Neural cell (in vitro differentiated cells): Measurements from ENCODE around the gene ATF7IP. TPM values are rescaled to one million over a fixed set of nuclear protein-coding genes. Genes with fewer than 3 reads are reported as not detected.
A peak's percentile ranks its signal among the peaks of the same experiment; 100 is the strongest.

Source experiments
- H2AFZ ChIP-seq: fragments of 200-600, 300-800 bp; sonication (generic), shearing (Covaris generic); 2 replicates; pipeline ENCODE4 v1.6.0; 2014; ENCODE audit warnings: low read depth, mild to moderate bottlenecking, antibody characterized with exemption, low read length, moderate library complexity
- H3F3A ChIP-seq: fragments of 200-600 bp; shearing (Covaris generic); 2 replicates; pipeline ENCODE4 v1.6.1; 2016; ENCODE audit warnings: mild to moderate bottlenecking, moderate library complexity, mixed read lengths, antibody characterized with exemption, low read length; ENCODE audit not compliant: insufficient read depth, poor library complexity, severe bottlenecking
- H3K27ac ChIP-seq: fragments of 200-600, 300-800 bp; sonication (generic), shearing (Covaris generic); 2 replicates; pipeline ENCODE4 v1.5.1; 2014; ENCODE audit warnings: mild to moderate bottlenecking, low read length, moderate library complexity
- H3K27me3 ChIP-seq: fragments of 300-800, 200-600 bp; sonication (generic), shearing (Covaris generic); 2 replicates; pipeline ENCODE4 v1.6.0; 2014; ENCODE audit warnings: mild to moderate bottlenecking, low read depth, low read length, moderate library complexity; ENCODE audit not compliant: insufficient read depth
- H3K36me3 ChIP-seq: fragments of 300-800, 200-600 bp; sonication (generic), shearing (Covaris generic); 2 replicates; pipeline ENCODE4 v1.5.1; 2014; ENCODE audit warnings: mild to moderate bottlenecking, antibody characterized with exemption, low read length, moderate library complexity; ENCODE audit not compliant: insufficient read depth
- H3K4me2 ChIP-seq: fragments of 300-800, 200-600 bp; sonication (generic), shearing (Covaris generic); 2 replicates; pipeline ENCODE4 v1.6.0; 2014; ENCODE audit warnings: mild to moderate bottlenecking, low read length
- H3K4me3 ChIP-seq: fragments of 300-800, 200-600 bp; sonication (generic), shearing (Covaris generic); 2 replicates; pipeline ENCODE4 v1.5.1; 2014; ENCODE audit warnings: mild to moderate bottlenecking, low read length, moderate library complexity
- H3K79me2 ChIP-seq: fragments of 200-600 bp; shearing (Covaris generic); replicated peaks from 2 replicates; pipeline ENCODE4 v1.6.0; 2014; ENCODE audit warnings: mild to moderate bottlenecking, low read length, moderate library complexity; ENCODE audit not compliant: insufficient read depth
- H3K9ac ChIP-seq: fragments of 300-800, 200-600 bp; sonication (generic), shearing (Covaris generic); 2 replicates; pipeline ENCODE4 v1.6.1; 2016; ENCODE audit warnings: mild to moderate bottlenecking, low read length, mixed read lengths
- H3K9me2 ChIP-seq: fragments of 200-600 bp; shearing (Covaris generic); 2 replicates; pipeline ENCODE4 v1.6.1; 2016; ENCODE audit warnings: mild to moderate bottlenecking, low read length, mixed read lengths; ENCODE audit not compliant: insufficient read depth
- H3K9me3 ChIP-seq: fragments of 200-600, 300-800 bp; sonication (generic), shearing (Covaris generic); 2 replicates; pipeline ENCODE4 v1.6.1; 2016; ENCODE audit warnings: mild to moderate bottlenecking, mixed run types, low read length, moderate library complexity, mixed read lengths
- H4K20me1 ChIP-seq: fragments of 200-600 bp; shearing (Covaris generic); 2 replicates; pipeline ENCODE4 v1.6.1; 2016; ENCODE audit warnings: mild to moderate bottlenecking, mixed run types; ENCODE audit not compliant: insufficient read depth
- CTCF ChIP-seq: fragments of 450-650 bp; IDR thresholded peaks from 2 replicates; pipeline ENCODE4 v1.5.1; 2014; ENCODE audit warnings: antibody characterized with exemption, mild to moderate bottlenecking, moderate library complexity; ENCODE audit not compliant: poor library complexity, severe bottlenecking
- EP300 ChIP-seq: fragments of 450-650 bp; conservative IDR thresholded peaks from 2 replicates; pipeline ENCODE4 v1.6.1; 2014; ENCODE audit warnings: antibody characterized with exemption, mild to moderate bottlenecking, moderate library complexity; ENCODE audit not compliant: poor library complexity, severe bottlenecking
- EZH2 ChIP-seq: fragments of 200-600, 300-800 bp; shearing (Covaris generic), sonication (generic); IDR thresholded peaks from 2 replicates; pipeline ENCODE4 v1.6.1; 2014; ENCODE audit warnings: antibody characterized with exemption, low read length, borderline replicate concordance, mild to moderate bottlenecking; ENCODE audit not compliant: insufficient read depth, poor library complexity, severe bottlenecking
- MXI1 ChIP-seq: fragments of 450-650 bp; conservative IDR thresholded peaks from 2 replicates; pipeline ENCODE4 v1.6.1; 2014; ENCODE audit warnings: antibody characterized with exemption, mild to moderate bottlenecking; ENCODE audit not compliant: poor library complexity, severe bottlenecking
- POLR2AphosphoS5 ChIP-seq: IDR thresholded peaks from 2 replicates; pipeline ENCODE4 v1.6.1; 2012
- RAD21 ChIP-seq: fragments of 450-650 bp; conservative IDR thresholded peaks from 2 replicates; pipeline ENCODE4 v1.6.1; 2014; ENCODE audit warnings: antibody characterized with exemption, mild to moderate bottlenecking, moderate library complexity
- REST ChIP-seq: IDR thresholded peaks from 2 replicates; pipeline ENCODE4 v1.6.1; 2012; ENCODE audit warnings: borderline replicate concordance
- SMC3 ChIP-seq: fragments of 450-650 bp; conservative IDR thresholded peaks from 2 replicates; pipeline ENCODE4 v1.6.1; 2014; ENCODE audit warnings: antibody characterized with exemption, mild to moderate bottlenecking, moderate library complexity; ENCODE audit not compliant: poor library complexity
- TAF1 ChIP-seq: IDR thresholded peaks from 2 replicates; pipeline ENCODE4 v1.6.1; 2012; ENCODE audit warnings: low read depth
- polyA plus RNA-seq: library from polyadenylated mRNA; depleted of rRNA; stranded (reverse); fragments of >200 nt; gene quantifications from 2 replicates; pipeline ENCODE4 v1.2.3, GENCODE V29; 2014

The ATF7IP gene
- polyA plus RNA-seq, 1 donor from 2014 or later = 34.8 TPM

DNA sequence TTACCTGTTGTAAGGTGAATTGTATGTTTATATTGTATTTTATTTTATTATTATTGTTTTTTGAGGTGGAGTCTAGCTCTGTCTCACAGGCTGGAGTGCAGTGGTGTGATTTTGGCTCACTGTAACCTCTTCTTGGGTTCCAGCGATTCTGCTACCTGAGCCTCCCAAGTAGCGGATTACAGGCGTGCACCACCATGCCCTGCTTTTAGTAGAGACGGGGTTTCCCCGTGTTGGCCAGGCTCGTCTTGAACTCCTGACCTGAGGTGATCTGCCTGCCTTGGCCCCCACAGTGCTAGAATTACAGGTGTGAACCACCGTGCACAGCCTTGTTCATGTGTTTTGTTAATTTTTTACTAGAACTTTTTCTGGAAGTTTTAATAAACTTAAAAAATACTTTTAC is 3.8 kb downstream of the ATF7IP start:
- no peaks in the 10 kb centered on the region for H4K20me1 ChIP-seq
- peaks cover 2% of the 10 kb centered on the region for H3F3A ChIP-seq
- no peaks in the 10 kb centered on the region for H3K36me3 ChIP-seq
- H3K4me3 ChIP-seq = no peak overlapping the region
- H3K79me2 ChIP-seq = peaks cover 78% of the 10 kb centered on the region
- H3K27ac ChIP-seq = no peak overlapping the region
- no peaks in the 10 kb centered on the region for H3K9me3 ChIP-seq
- H3K4me2 ChIP-seq = no peak overlapping the region
- no peak for TF ChIP-seq REST
- TF ChIP-seq CTCF = no peak
- no peak for TF ChIP-seq TAF1
- TF ChIP-seq EP300 = no peak
- TF ChIP-seq MXI1 = no peak
- TF ChIP-seq POLR2AphosphoS5 = no peak
- TF ChIP-seq SMC3 = no peak
- H3K9ac ChIP-seq = no peak overlapping the region
- H3K9me2 ChIP-seq = no peaks in the 10 kb centered on the region
- no peaks in the 10 kb centered on the region for H3K27me3 ChIP-seq
- H2AFZ ChIP-seq = no peak overlapping the region

- H3K27me3 ChIP-seq = no peaks in the 10 kb centered on the region
- TF ChIP-seq TAF1 = no peak
- TF ChIP-seq SMC3 = no peak
- TF ChIP-seq MXI1 = no peak
- TF ChIP-seq EP300 = no peak
- TF ChIP-seq POLR2AphosphoS5 = no peak
- TF ChIP-seq EZH2 = no peak
- no peak for TF ChIP-seq REST
- TF ChIP-seq RAD21 = no peak
- no peak for TF ChIP-seq CTCF
- no peaks in the 10 kb centered on the region for H3K9me2 ChIP-seq
- H3K4me2 ChIP-seq = no peak overlapping the region
- peaks cover 88% of the 10 kb centered on the region for H3K79me2 ChIP-seq
- no peaks in the 10 kb centered on the region for H3K9me3 ChIP-seq
- H4K20me1 ChIP-seq = no peaks in the 10 kb centered on the region
- H3F3A ChIP-seq = no peaks in the 10 kb centered on the region
- peak overlapping the region; percentile 2 for H3K27ac ChIP-seq
- H2AFZ ChIP-seq = no peak overlapping the region
- no peak overlapping the region for H3K9ac ChIP-seq
- H3K4me3 ChIP-seq = no peak overlapping the region
- H3K36me3 ChIP-seq = no peaks in the 10 kb centered on the region
Observed at GRCh38 chr12:14373217-14373616, 7.7 kb downstream of the ATF7IP start.
